Right lobe of liver (tissue), 6 donors: ENCODE results near the gene SPNS2. TPM values are rescaled to one million over a fixed set of nuclear protein-coding genes. Genes with fewer than 3 reads are reported as not detected.
A peak's percentile ranks its signal among the peaks of the same experiment; 100 is the strongest.

Experiments used
- ATAC-seq, 4 donors: fragments of 200-7000 bp; cut with Tn5 transposase; one replicate each; pipeline ENCODE4 v1.9.1; 2020; ENCODE audit warnings: mild to moderate bottlenecking in 4 of 4, moderate library complexity in 4 of 4
- DNase-seq, 3 donors: peaks; one replicate each; pipeline ENCODE4 v3.0.0-alpha.2; 2020
- H3K27ac ChIP-seq, 3 donors: fragments of 200-600 bp; one replicate each; pipeline ENCODE4 v1.8.0; 2022
- H3K27me3 ChIP-seq, 2 donors: fragments of 200-600 bp; one replicate each; pipeline ENCODE4 v1.8.0; 2022
- H3K36me3 ChIP-seq, 4 donors: fragments of 200-600 bp; sonication (generic) in 1 of 4; one replicate each; pipeline versions ENCODE4 v1.5.1 to v1.8.0; 2017 to 2022; ENCODE audit warnings: control low read depth in 1 of 4
- H3K4me1 ChIP-seq, 4 donors: fragments of 200-600 bp; sonication (generic) in 1 of 4; one replicate each; pipeline versions ENCODE4 v1.5.1 to v1.8.0; 2017 to 2022; ENCODE audit warnings: control low read depth in 1 of 4
- H3K4me3 ChIP-seq, 3 donors: fragments of 200-600 bp; one replicate each; pipeline ENCODE4 v1.8.0; 2022
- H3K9me3 ChIP-seq, 4 donors: fragments of 200-600 bp; sonication (generic) in 1 of 4; one replicate each; pipeline versions ENCODE4 v1.5.1 to v1.8.0; 2017 to 2022; ENCODE audit warnings: control low read depth in 1 of 4
- CTCF ChIP-seq, 4 donors: fragments of 200-600 bp in 3 of 4; fragments of 450-650 bp in 1 of 4; IDR thresholded peaks; one replicate each; pipeline versions ENCODE4 v1.5.1 to v1.8.0; 2016 to 2022; ENCODE audit warnings: antibody characterized with exemption in 4 of 4, mild to moderate bottlenecking in 2 of 4
- POLR2A ChIP-seq: fragments of 450-650 bp; IDR thresholded peaks from one replicate; pipeline ENCODE4 v1.6.1; 2017; ENCODE audit warnings: antibody characterized with exemption, mild to moderate bottlenecking
- WGBS: methylation state at CpG from one replicate; pipeline ENCODE4 v1.1.6; 2018; ENCODE audit warnings: low coverage, low lambda C conversion rate; ENCODE audit not compliant: insufficient coverage; ENCODE audit errors: missing lambda C conversion rate; 5-methylcytosine and 5-hydroxymethylcytosine counted together
- intact Hi-C, 2 donors: fragments of 100-400 bp; cut with DNase I; formaldehyde crosslinking; loops; one replicate each; pipeline versions ENCODE4 v1.11.2 to v1.14.1; 2022
- total RNA-seq, 6 experiments: library from RNA; depleted of rRNA in 2 of 6; stranded (reverse); fragments of >200 nt in 2 of 6; fragmentation: NEBNext Ultra II Directional in 3 of 6; extraction: Animal tissue kit (Norgen Biotek cat#: 25700) in 3 of 6; gene quantifications; one replicate each; pipeline versions ENCODE4 v1.1.0 to v1.2.4, GENCODE V29; 2016 to 2023
- donor health status: DM: no; HTN: yes; CAD: no.
- donor health status: DM: no; HTN: no; CAD: no.
- donor health status: DM: no; HTN: no; CAD: no.
- donor health status: DM: no; HTN: yes; CAD: no.
- donor health status: DM: no; HTN: yes; CAD: no.

Gene SPNS2
- total RNA-seq, 6 experiments from 2014 or later: 3.0 to 12.4 (median 7.3) TPM

- H3K27me3 ChIP-seq: no peaks in the 10 kb centered on the region
- ATAC-seq: peak; percentile 91 to 97 (median 95)
- no peaks in the 10 kb centered on the region for H3K9me3 ChIP-seq
- H3K4me1 ChIP-seq: peaks cover 0 to 9% (median 4%) of the 10 kb centered on the region in 4 donors
- under 1% methylated on average over 23 of the region's 69 CpGs for WGBS
- TF ChIP-seq CTCF (IDR thresholded peaks at IDR 0.05): peak in 1 of 4 donors; percentile 6
- TF ChIP-seq POLR2A: peak; percentile 89
- H3K4me3 ChIP-seq: peak within 1 kb of the TSS; percentile 80 to 96 (median 93)
- peak within 1 kb of the TSS; percentile 56 to 63 (median 58) for H3K27ac ChIP-seq
- peaks cover 0 to 29% (median 8%) of the 10 kb centered on the region in 4 donors for H3K36me3 ChIP-seq
- intact Hi-C loops: no loop called here
- DNase-seq: peak; percentile 98 to 99 (median 98)
These were observed 56.5 kb downstream of the SPNS2 start, which contains the start of gene MYBBP1A for GRCh38 chr17:4554997-4555799. Gene MYBBP1A, minus strand, starts transcription at chr17:4555384. Its CDS starts 60 bp downstream, at chr17:4555324.

GRCh38 chr17:4555873-4556759 lies 57.4 kb downstream of the SPNS2 start:
- Histone ChIP-seq H3K27ac (peak overlapping the region; percentile 56 to 63 (median 58)), H3K4me1 (peaks cover 0 to 9% (median 4%) of the 10 kb centered on the region in 4 donors), H3K36me3 (peaks cover 0 to 23% (median 6%) of the 10 kb centered on the region in 4 donors), H3K4me3 (peak overlapping the region; percentile 80 to 96 (median 93)), H3K27me3 (no peaks in the 10 kb centered on the region), H3K9me3 (no peaks in the 10 kb centered on the region)
- intact Hi-C loops: no loop called here
- no peak for DNase-seq
- ATAC-seq: no peak
- WGBS: 70% methylated on average over 11 of the region's 17 CpGs
- TF ChIP-seq POLR2A (no peak), CTCF (IDR thresholded peaks at IDR 0.05) (no peak)

- no peak overlapping the region for H3K27ac ChIP-seq
- H3K36me3 ChIP-seq: peaks cover 0 to 14% (median 3%) of the 10 kb centered on the region in 4 donors
- intact Hi-C loops: no loop called here
- TF ChIP-seq POLR2A: no peak
- H3K4me1 ChIP-seq: peaks cover 0 to 9% (median 4%) of the 10 kb centered on the region in 4 donors
- H3K27me3 ChIP-seq: no peaks in the 10 kb centered on the region
- H3K4me3 ChIP-seq: no peak overlapping the region
- 61% methylated on average over 3 of the region's 4 CpGs for WGBS
- no peaks in the 10 kb centered on the region for H3K9me3 ChIP-seq
- ATAC-seq (no peak), DNase-seq (no peak)
These were observed 58.3 kb downstream of the SPNS2 start for GRCh38 chr17:4556996-4557395.

GRCh38 chr17:4557626-4558346 lies 59.1 kb downstream of the SPNS2 start:
- Histone ChIP-seq H3K27ac (no peak overlapping the region), H3K36me3 (peaks cover 0 to 9% (median 0%) of the 10 kb centered on the region in 4 donors), H3K4me3 (no peak overlapping the region), H3K4me1 (peaks cover 0 to 9% (median 4%) of the 10 kb centered on the region in 4 donors), H3K27me3 (no peaks in the 10 kb centered on the region), H3K9me3 (no peaks in the 10 kb centered on the region)
- TF ChIP-seq CTCF (IDR thresholded peaks at IDR 0.05): no peak
- no peak for TF ChIP-seq POLR2A
- ATAC-seq (no peak), DNase-seq (no peak)
- intact Hi-C loops: no loop called here
- WGBS: 90% methylated on average over 4 of the region's 6 CpGs
